HG03066 (cell line): ENCODE results near the gene INO80.
"Not testable (repeated sequence)": the region's sequence is repeated elsewhere in the genome, so short reads cannot be mapped to it uniquely, and the experiment has no call there.

Experiments used
- ATAC-seq: cut with Tn5 transposase; IDR thresholded peaks from one replicate; pipeline ENCODE4 v1.9.1; 2021; ENCODE audit warnings: low read depth; ENCODE audit not compliant: unreplicated experiment

Gene INO80

GRCh38 chr15:40976819-40977218, 139.3 kb downstream of the INO80 start:
- ATAC-seq, result no peak

- no peak for ATAC-seq
Observed at GRCh38 chr15:40974879-40975278, 141.2 kb downstream of the INO80 start.

- ATAC-seq, result no peak
Observed at GRCh38 chr15:40969363-40969762, 146.7 kb downstream of the INO80 start.

GRCh38 chr15:40968290-40969085, 147.6 kb downstream of the INO80 start:
- ATAC-seq, result no peak

- no peak for ATAC-seq
Observed at GRCh38 chr15:40964634-40965033, 151.4 kb downstream of the INO80 start.

- ATAC-seq, result no peak
Observed at GRCh38 chr15:40964006-40964405, 152.1 kb downstream of the INO80 start.

GRCh38 chr15:40963201-40963600, 152.9 kb downstream of the INO80 start:
- ATAC-seq, result no peak

- ATAC-seq, result not testable (repeated sequence)
Observed at GRCh38 chr15:40962317-40962716, 153.8 kb downstream of the INO80 start.

- not testable (repeated sequence) for ATAC-seq
Observed at GRCh38 chr15:40961740-40962139, 154.3 kb downstream of the INO80 start.

- ATAC-seq, result no peak
Observed at GRCh38 chr15:40960925-40961324, 155.2 kb downstream of the INO80 start.

- no peak for ATAC-seq
Observed at GRCh38 chr15:40960151-40960885, 155.8 kb downstream of the INO80 start.

- no peak for ATAC-seq
Observed at GRCh38 chr15:40959331-40960141, 156.5 kb downstream of the INO80 start.

GRCh38 chr15:40958723-40959122, 157.4 kb downstream of the INO80 start:
- ATAC-seq, result no peak

- ATAC-seq, result no peak
Observed at GRCh38 chr15:40958146-40958545, 157.9 kb downstream of the INO80 start.

GRCh38 chr15:40957581-40958051, 158.5 kb downstream of the INO80 start:
- ATAC-seq, result no peak

GRCh38 chr15:40957041-40957555, 159.0 kb downstream of the INO80 start:
- no peak for ATAC-seq

GRCh38 chr15:40956541-40956982, 159.5 kb downstream of the INO80 start:
- ATAC-seq, result no peak

- ATAC-seq, result no peak
Observed at GRCh38 chr15:40955930-40956540, 160.0 kb downstream of the INO80 start.

- ATAC-seq, result no peak
Observed at GRCh38 chr15:40955141-40955903, 160.8 kb downstream of the INO80 start.
